Raji (cell line): ENCODE results near the gene NFYC.

Source experiments
- POLR2A ChIP-seq: IDR thresholded peaks from 2 replicates; pipeline ENCODE4 v1.6.1; 2011; ENCODE audit warnings: low read depth, low read length, control low read depth; ENCODE audit not compliant: insufficient read depth

Gene NFYC

DNA sequence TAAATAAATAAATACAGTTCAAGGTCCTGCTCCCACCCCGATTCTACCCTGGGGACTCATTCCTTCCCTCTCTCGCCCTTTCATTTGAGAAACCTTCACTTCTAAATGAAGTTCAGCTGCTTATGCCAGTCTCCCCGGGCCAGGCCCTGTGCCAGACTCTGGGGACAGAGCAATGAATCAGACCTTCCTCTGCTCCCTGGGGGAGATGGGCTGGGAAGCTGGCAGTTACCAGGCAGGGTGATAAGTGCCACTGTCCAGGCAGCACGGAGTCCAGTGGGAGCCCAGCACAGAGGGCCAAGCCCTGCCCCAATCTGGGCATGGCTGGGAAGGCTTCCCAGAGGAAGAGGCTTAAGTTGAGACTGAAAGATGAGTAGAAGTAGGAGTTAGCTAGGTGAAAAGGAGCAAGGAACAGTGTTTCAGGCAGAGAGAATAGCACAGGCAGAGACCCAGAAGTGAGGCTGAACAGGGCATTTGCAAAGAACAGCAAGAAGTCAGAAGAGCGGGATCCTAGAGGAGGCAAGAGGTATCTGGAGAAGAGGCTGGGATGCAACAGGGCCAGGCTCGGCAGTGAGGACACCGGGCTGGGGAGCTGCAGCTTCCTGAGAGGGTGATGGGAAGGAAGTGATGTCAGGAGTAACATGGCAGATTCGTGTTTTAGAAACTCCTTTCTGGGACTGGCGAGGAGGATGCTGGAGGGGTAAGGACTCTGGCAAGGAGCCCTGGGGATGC, 105.6 kb downstream of the NFYC start:
- no peak for TF ChIP-seq POLR2A

DNA sequence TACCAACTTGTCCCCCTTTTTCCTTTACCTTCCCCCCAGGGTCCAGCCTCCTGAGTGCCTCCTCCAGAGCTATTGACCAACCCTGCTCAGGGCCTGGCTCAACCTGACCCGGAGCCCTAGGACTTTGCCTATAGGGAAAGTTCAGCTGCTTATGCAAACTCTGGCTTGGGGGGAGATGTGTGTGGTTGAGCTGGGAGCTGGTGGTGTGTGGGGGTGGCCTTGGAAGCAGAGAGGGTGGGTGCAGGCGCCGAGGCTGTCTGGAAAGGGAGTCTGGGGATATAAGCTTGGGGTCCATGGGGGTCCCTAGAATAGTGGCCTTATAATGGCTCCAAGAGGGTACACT, 106.1 kb downstream of the NFYC start:
- TF ChIP-seq POLR2A: no peak

DNA sequence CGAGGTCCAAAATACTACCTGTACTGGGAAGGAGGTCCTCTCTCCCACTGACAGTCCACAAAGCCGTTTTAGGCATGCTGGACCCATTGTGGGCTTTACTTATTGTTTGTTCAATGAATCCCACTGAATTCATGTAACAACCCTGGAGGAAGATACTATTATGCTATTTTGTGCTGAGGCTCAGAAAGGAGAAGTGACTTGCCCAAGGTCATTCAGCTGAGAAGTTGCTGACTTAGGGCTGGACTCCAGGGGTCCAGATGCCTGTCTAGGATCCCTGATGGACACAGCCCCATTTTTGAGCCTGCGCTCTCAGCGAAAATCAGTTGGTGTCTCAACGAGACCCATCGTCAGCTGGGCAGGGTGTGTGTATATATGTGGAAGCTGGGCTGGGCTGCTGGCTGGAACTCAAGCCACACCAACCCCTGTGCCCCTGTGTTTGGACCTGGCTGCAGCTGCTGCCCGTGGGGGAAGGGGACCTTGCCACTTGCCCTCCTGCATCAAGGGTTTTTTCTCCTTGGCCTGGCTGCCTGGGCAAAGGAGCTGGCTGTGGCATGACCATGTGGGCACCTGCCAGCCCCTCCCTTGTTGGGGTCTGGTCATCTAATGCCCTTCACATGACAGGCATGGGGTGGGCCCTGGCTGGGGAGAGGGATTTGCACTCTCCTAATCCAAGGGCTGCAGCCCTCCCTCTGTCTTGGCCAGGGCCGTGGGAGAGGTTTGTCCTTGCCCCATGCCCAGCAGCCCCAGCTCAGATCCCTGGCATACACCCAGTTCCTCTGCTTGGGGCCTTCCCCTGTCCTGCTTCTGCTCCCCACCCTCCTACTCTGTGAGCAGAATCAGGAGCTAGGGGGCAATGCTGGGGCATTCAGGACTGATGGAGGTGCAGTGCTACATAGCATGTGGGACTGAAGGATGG, 107.1 kb downstream of the NFYC start:
- TF ChIP-seq POLR2A: no peak

DNA sequence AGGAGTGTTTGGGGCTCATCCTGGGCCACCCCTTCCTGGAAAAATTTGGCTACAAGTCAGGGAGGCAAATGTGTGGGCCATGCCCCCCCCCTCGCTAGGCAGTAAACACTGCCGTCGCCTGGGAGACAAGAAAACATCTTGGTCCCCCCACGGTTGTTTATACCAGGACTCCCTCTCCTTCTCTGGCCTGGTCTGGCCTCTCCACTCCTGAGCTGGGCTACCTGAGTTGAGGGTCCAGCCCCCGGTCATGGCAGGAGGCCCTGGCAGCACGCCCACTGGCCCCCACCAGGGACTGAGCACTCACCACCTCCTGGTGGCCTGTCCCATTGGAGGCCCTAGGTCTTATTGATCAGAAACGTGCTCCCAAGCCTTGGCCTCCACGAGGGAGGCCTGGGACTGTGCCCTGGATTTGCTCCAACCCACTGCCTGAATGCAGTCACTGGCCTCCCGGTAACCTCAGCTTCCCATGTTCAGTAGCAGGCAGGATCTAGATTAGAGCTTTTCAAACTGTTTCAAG, 107.9 kb downstream of the NFYC start:
- no peak for TF ChIP-seq POLR2A

DNA sequence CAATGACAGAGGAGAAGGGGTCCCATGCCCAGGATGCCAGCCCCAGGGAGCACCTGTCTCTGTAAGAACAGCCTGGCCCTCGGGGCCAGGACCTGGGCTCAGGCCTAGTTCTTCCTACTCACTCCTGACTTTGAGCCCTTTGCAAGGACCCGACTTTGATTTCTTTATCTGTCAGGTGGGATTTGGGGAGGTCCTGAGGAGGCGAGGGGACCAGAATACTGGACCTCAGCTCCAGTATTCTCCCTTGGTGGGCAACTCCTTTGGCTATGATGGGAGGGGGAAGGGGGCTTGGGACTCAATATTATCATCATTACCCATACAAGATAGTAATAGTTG, 110.2 kb downstream of the NFYC start:
- no peak for TF ChIP-seq POLR2A

DNA sequence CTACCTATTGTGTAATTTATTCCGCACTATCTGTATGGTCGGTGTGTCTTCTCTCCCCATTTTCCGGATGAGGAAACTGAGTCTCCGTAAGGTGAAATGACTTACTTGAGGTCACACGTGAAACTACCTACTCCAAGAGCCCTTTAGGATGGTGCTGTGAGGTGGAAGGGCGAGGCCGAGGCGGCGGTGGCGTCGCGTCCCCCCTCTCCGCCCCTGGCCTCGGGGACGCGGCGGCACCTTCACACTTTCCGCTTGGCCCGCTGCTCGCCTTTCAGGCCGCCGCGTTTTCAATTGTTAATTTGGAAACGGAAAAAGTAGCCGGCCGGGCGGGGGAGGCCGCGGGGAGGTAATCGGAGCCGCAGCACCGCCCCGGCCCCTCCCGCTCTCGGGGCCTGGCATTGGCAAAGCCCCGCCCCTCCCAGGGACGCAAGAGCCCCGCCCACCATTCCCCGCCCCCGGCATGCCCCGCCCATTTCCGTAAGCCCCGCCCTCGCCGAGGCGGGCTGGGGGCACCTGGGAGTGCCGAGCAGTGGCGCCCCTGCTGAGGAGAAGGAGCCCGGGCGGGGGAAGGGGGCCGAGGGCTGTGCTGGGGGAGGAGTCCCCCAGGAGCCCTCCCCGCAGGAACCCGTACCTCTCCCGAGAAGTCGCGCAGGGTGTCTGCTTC, 110.7 kb downstream of the NFYC start:
- no peak for TF ChIP-seq POLR2A

DNA sequence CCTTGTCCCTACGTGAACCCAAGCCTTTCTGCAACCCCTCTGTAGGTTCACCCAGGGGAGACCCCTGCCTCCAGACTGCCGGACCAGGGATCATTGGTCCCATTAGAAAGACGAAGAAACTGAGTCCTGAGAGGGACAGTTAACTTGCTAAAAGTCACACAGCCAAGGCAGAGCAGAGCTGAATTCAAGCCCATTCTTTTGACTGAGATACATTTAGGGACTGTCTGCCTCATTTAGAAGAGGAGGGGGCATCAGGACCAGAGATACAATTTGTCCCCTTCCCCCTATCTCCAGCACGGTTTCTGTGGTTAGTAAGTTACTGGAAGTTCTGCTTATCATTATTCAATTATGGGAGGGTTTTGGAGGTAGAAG, 111.2 kb downstream of the NFYC start:
- no peak for TF ChIP-seq POLR2A

DNA sequence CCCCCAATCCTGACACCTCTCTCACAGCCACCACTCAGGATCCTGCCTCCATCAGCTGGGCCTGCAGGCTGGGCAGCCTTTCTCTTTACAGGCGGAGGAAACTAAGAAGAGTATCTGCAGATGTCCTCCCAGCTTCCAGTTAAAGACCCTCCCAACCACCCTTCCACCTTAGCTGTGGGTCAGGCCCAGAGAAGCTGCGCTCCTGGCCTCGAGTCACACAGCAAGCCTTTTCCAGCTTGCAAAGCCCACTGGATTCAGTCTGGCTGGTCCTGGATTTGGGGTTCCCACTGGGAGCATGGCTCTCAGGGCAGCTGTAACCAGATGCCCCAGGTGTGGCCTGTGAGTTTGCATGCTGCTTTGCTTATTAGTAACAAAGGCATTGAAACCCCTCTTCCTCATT, 111.9 kb downstream of the NFYC start:
- TF ChIP-seq POLR2A: no peak

DNA sequence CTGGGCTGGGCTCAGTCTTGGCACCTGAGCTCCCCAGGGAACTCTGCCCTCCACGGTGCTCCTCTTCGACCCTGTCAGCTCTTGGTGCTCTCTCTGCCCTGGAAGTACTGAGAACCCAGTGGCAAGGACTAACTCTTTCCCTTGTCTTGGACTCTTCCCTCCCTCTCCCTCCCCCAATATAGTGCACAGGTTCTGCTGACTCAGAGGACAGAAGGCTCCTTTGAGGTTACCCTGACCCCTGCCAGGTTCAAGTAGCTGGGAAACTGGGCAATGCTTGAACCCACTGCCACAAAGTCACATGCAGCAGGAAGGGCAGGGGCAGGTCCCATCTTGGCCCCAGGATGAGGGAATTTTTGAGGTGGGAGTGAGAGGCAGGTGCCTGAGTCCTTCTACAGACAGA, 112.4 kb downstream of the NFYC start:
- TF ChIP-seq POLR2A: no peak

DNA sequence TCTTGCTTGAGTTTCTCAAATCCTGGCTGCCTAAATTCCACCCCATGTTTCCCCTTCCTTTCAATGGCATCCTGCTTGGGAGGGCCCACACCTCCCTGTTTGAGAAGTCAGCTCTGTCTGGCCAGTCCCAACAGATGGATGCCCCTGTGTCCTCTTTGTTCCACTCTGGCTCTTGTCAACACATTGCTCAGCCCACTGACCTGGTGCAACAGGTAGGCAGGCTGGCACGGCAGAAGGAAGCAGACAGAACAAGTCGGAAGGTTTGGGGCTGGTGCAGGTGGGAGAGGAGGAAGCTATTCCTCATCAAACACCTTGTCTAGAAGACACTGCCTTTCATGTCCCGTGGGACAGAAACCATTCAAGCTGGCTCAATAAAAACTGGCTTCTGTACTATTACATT, 114.7 kb downstream of the NFYC start:
- TF ChIP-seq POLR2A: no peak

DNA sequence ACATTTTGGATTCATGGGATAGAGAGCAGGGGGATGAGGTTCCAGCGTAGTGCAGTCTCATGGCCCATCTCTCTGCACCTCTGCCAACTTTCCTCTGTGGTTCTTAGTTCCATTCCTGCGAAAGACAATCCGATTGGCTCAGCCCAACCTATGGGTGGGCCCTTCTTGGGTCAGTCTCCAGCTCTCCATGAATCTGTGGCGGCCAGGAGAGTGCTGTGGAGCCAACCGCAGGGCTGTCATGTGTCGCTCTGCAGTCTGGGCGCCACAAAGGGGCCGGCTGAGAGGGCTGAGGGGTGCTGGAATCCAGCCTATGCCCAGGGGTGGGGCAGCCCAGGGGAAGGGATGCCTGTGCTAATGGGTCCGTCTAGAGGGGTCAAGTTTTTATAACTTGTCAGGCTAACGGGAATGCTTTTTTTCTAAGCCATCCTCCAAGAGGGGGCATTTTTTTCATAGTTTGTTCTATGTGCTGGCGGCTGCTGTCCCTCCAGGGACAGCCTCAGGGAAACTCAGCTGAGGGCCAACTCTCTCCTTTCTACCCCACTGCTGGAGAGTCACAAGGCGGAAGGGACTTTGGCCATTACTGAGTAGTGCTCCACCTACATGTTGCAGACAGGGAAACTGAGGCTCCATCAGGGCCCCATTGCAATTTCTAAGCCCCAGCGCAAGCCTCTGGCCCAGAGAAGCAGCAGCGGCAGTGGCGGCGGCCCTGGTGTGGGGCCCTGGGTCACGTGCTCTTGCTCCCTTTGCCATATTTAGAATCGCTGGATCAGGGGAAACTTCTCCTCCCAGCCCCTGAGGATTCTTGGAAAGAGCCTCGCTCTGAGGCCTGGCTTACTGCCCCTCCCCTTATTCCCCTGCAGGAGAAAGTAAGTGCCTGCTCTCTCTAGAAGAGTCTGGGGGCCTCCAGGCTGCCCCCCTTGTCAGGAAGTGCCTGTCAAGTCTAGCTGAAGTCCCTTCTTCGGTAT, 115.5 kb downstream of the NFYC start:
- TF ChIP-seq POLR2A: no peak

DNA sequence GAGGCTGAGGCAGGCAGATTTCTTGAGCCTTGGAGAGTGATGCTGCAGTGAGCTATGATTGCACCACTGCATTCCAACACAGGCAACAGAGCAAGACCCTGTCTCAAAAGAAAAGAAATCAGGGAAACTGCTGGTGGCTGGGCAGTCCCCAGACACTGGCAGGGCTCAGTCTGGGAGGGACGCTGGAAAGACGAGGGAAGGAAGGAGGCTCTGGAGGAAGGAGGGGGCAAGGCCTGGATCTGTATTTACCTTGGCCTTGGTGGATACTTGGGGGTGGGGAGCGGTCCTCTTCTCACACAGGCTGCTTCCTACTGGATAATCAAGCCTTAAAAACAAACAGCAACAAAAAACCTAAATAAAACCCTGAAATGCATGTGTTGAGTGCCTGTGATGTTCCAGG, 116.5 kb downstream of the NFYC start:
- no peak for TF ChIP-seq POLR2A

DNA sequence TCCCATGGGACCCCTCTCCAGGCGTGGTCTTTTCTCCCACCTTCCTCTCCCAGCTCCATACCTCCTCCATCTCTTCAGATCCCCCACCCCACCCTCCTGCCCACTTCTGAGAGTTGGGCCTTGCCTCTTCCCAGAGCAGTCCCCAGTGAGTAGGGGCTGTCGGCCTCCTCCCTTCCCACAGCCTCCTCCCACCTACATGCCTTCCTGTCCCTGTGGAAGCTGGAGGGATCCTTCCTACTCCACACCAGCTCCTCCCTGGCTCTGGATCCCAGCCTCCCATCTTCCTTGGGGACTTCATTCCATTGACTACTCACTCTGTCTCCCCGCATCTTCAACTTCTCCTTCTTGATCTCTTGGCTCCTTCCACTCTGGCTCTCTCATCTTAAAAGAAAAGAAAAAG, 116.9 kb downstream of the NFYC start:
- TF ChIP-seq POLR2A: no peak

DNA sequence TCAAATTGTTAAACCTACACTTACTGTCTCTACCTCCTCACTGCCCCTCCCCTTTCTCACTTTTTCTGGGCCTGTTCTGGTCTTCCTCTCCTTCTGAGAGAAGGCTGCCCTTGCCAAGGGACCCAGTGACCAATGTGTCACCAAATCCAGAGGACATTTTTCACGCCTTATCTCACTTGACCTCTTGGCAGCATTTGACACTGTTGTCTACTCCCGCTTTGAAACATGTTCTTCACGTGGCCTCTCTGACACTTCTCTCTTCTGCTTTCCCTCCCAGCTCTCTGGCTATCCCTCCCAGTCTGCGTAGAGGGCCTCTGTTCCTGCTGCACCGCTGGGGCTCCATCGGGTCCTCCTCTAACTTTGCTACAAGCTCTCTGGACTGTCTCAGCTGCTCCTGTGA, 117.4 kb downstream of the NFYC start:
- TF ChIP-seq POLR2A: no peak

DNA sequence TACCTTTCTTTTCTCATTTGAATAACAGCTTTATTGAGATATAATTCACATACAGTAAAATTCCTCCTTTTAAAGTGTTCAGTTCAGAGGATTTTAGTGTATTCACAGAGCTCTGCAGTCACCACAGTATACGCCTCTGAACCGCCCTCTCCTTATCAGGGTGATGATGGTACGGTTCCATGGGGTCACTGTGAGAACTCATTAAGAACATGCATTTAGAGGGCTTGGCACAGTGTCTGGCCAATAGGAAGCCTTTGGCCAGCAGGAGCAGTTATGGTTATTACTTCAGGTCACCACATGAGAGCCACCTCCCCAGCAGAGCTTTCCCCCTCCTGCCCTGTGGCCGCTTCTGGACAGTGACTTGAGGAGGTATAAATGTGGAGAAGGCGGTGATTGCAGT, 119.4 kb downstream of the NFYC start:
- no peak for TF ChIP-seq POLR2A
